Measurements from ENCODE around the gene ZNF836. TPM values are rescaled to one million over a fixed set of nuclear protein-coding genes. Genes with fewer than 3 reads are reported as not detected.

Gene ZNF836
- 22.4 TPM for total RNA-seq
- 10 to 100 TPM in 1 of 4 donors, 1 to 10 TPM in 3; 3.0 to 10.2 (median 8.3) TPM for polyA plus RNA-seq

DNA sequence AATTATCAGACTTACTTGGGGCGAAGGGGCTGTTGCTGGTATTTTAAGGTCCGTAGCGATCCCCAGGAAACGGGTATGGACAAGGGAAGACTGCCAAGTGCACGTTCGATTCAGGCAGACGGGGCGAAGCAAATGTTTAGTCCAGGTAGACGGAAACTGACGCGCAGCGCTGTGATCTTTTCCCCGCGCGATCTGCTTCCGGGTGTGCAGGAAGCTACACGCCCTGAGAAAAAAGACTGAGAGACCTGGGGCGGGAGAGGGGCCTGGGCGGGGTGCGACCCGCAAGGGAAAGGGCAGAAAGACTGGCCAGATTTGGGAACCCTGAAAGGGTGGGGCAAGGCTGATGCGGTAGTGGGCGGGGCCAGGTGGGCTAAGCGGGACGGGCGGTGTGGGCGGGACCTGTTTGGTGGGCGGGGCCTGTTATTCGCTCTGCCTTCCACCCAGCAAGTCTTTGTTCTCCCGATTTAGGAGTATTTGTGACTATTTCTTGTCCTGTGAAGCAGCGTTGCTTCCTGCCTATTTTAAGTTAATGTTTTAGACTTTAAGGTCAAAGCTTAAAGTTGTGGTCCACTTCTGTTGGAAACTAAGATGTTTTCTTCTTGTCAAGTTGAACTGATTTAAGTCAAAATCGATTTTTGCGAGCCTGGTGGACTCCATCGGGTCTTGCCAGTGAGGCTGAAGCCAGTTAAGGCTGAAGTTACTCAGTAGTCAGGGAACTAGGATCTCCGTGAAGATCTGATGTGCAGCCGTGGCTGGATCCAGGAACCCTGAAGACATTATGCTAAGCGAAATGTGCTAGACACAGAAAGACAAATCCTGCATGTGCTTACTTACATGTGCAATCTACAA lies at the start of gene ZNF836:
Gene ZNF836, minus strand, starts transcription at position 301 of the 849 bp plus-strand sequence. CDS start 3,549 bp downstream, outside the sequence.
- Histone ChIP-seq H3K4me1 (ENCODE audit: control insufficient read depth, insufficient read depth, low read length, poor library complexity, severe bottlenecking) (peaks cover 20% of the 10 kb centered on the region), H3K36me3 (ENCODE audit: control insufficient read depth, insufficient read depth, low read length) (peaks cover 27% of the 10 kb centered on the region), H3K4me3 (ENCODE audit: low read depth, low read length) (peak within 1 kb of the TSS; percentile 97), H3K27ac (ENCODE audit: insufficient read depth, low read length, poor library complexity, severe bottlenecking) (peak within 1 kb of the TSS; percentile 88), H3K27me3 (ENCODE audit: control insufficient read depth, insufficient read depth, low read length) (no peaks in the 10 kb centered on the region), H3K9me3 (ENCODE audit: control insufficient read depth in 2 of 2, low read length in 2 of 2) (peaks cover 5 to 9% of the 10 kb centered on the region in 2 experiments)
- Mint-ChIP-seq H3K4me1 (peaks cover 12 to 45% (median 23%) of the 10 kb centered on the region in 4 donors), H3K27ac (peak within 1 kb of the TSS; percentile 95 to 98 (median 97)), H3K36me3 (peaks cover 34% of the 10 kb centered on the region), H3K9me3 (peaks cover 0 to 16% (median 4%) of the 10 kb centered on the region in 7 donors), H3K4me3 (peak within 1 kb of the TSS; percentile 91 to 96 (median 94)), H3K27me3 (no peaks in the 10 kb centered on the region)
- peak; percentile 93 to 94 for ATAC-seq (ENCODE audit: low read depth in 2 of 2)
- DNase-seq: peak; percentile 87 to 95 (median 89)

DNA sequence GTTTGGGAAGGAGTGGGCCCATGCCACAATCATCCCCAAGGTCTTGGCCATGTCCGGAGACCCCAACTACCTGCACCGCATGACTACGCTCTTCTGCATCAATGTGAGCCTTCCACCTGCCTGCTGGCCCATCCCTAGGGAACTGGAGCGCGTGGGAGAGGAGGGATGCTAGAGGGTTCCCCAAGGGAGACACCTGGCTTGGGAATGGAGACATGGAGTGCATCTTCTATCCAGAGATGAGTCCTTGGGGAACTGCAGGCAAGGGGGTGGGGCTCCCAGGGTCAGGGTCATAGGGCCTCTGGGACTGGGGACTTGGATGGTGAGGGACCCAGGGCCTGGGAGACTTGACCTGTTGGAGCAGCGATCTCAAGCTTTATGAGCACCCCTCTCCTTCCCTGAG lies 49.6 kb upstream of the ZNF836 start:
- H3K4me1 Mint-ChIP-seq: peaks cover 0 to 10% (median 0%) of the 10 kb centered on the region in 4 donors
- Histone ChIP-seq H3K4me1 (ENCODE audit: control insufficient read depth, insufficient read depth, low read length, poor library complexity, severe bottlenecking) (no peaks in the 10 kb centered on the region), H3K4me3 (ENCODE audit: low read depth, low read length) (no peak overlapping the region), H3K9me3 (ENCODE audit: control insufficient read depth in 2 of 2, low read length in 2 of 2) (no peaks in the 10 kb centered on the region), H3K27ac (ENCODE audit: insufficient read depth, low read length, poor library complexity, severe bottlenecking) (no peak overlapping the region), H3K36me3 (ENCODE audit: control insufficient read depth, insufficient read depth, low read length) (peaks cover 96% of the 10 kb centered on the region), H3K27me3 (ENCODE audit: control insufficient read depth, insufficient read depth, low read length) (no peaks in the 10 kb centered on the region)
- ATAC-seq (ENCODE audit: low read depth in 2 of 2) (no peak), DNase-seq (no peak)
- no peaks in the 10 kb centered on the region for H3K9me3 Mint-ChIP-seq
- no peaks in the 10 kb centered on the region for H3K27me3 Mint-ChIP-seq
- peaks cover 64% of the 10 kb centered on the region for H3K36me3 Mint-ChIP-seq
- H3K4me3 Mint-ChIP-seq: no peak overlapping the region
- H3K27ac Mint-ChIP-seq: peak overlapping the region in 1 of 3 donors; percentile 63

DNA sequence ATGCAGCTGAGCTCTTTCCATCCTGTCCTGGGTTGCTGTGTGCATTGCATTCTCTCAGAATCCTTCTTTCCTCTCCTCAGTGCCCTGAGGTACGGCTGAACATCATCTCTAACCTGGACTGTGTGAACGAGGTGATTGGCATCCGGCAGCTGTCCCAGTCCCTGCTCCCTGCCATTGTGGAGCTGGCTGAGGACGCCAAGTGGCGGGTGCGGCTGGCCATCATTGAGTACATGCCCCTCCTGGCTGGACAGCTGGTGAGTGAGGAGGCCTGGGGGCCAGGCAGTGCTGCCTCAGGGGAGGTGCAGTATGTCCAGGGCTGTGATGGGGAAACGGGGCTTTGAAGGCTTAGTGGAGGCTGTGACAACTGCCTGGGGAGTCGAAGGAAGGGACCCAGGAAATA lies 48.2 kb upstream of the ZNF836 start:
- Histone ChIP-seq H3K4me1 (ENCODE audit: control insufficient read depth, insufficient read depth, low read length, poor library complexity, severe bottlenecking) (no peaks in the 10 kb centered on the region), H3K27me3 (ENCODE audit: control insufficient read depth, insufficient read depth, low read length) (no peaks in the 10 kb centered on the region), H3K4me3 (ENCODE audit: low read depth, low read length) (no peak overlapping the region), H3K9me3 (ENCODE audit: control insufficient read depth in 2 of 2, low read length in 2 of 2) (no peaks in the 10 kb centered on the region), H3K27ac (ENCODE audit: insufficient read depth, low read length, poor library complexity, severe bottlenecking) (no peak overlapping the region), H3K36me3 (ENCODE audit: control insufficient read depth, insufficient read depth, low read length) (peaks cover 98% of the 10 kb centered on the region)
- Mint-ChIP-seq H3K9me3 (no peaks in the 10 kb centered on the region), H3K36me3 (peaks cover 56% of the 10 kb centered on the region), H3K4me3 (no peak overlapping the region), H3K27me3 (no peaks in the 10 kb centered on the region), H3K4me1 (peaks cover 0 to 10% (median 0%) of the 10 kb centered on the region in 4 donors), H3K27ac (no peak overlapping the region)
- ATAC-seq (ENCODE audit: low read depth in 2 of 2) (no peak), DNase-seq (no peak)

DNA sequence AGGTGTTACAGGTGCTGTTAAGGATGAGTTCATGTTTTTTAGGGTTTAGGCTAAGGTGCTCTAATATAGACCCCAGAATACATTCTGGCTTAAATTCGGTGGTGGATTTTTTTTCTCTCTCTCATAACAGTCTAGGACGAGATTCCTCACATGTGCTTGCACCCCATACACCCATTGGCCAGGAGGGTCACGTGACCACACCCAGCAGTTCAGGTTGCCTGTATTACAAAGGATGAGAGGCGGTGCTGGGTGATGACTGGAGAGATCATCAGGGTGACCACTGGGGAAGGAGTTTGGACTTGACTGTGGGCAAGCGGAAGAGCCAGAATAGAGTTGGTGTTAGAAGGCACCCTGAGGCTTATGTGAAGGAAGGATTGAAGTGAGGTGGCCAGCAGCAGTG lies 46.2 kb upstream of the ZNF836 start:
- no peak for DNase-seq
- no peak for ATAC-seq (ENCODE audit: low read depth in 2 of 2)
- peaks cover 56% of the 10 kb centered on the region for H3K36me3 Mint-ChIP-seq
- Histone ChIP-seq H3K27me3 (ENCODE audit: control insufficient read depth, insufficient read depth, low read length) (no peaks in the 10 kb centered on the region), H3K27ac (ENCODE audit: insufficient read depth, low read length, poor library complexity, severe bottlenecking) (no peak overlapping the region), H3K36me3 (ENCODE audit: control insufficient read depth, insufficient read depth, low read length) (peaks cover 99% of the 10 kb centered on the region), H3K4me1 (ENCODE audit: control insufficient read depth, insufficient read depth, low read length, poor library complexity, severe bottlenecking) (no peaks in the 10 kb centered on the region), H3K9me3 (ENCODE audit: control insufficient read depth in 2 of 2, low read length in 2 of 2) (no peaks in the 10 kb centered on the region), H3K4me3 (ENCODE audit: low read depth, low read length) (no peak overlapping the region)
- H3K27me3 Mint-ChIP-seq: no peaks in the 10 kb centered on the region
- H3K27ac Mint-ChIP-seq: no peak overlapping the region
- H3K4me1 Mint-ChIP-seq: peaks cover 0 to 8% (median 0%) of the 10 kb centered on the region in 4 donors
- H3K9me3 Mint-ChIP-seq: no peaks in the 10 kb centered on the region
- no peak overlapping the region for H3K4me3 Mint-ChIP-seq

DNA sequence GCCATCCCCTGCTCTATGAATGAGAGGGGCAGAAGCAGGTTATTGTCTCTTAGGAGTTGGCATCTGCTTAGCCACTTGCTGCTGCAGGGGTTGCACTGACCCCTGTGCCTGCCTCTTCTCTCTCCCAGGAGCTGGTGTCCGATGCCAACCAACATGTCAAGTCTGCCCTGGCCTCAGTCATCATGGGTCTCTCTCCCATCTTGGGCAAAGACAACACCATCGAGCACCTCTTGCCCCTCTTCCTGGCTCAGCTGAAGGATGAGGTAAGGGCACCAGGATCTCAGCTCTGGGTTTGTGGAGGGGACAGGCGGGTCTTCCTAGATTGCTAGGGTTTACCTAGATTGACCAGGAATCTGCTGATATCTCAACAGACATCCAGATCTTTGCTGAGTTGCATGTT lies 45.0 kb upstream of the ZNF836 start:
- Histone ChIP-seq H3K4me1 (ENCODE audit: control insufficient read depth, insufficient read depth, low read length, poor library complexity, severe bottlenecking) (no peaks in the 10 kb centered on the region), H3K27ac (ENCODE audit: insufficient read depth, low read length, poor library complexity, severe bottlenecking) (no peak overlapping the region), H3K9me3 (ENCODE audit: control insufficient read depth in 2 of 2, low read length in 2 of 2) (no peaks in the 10 kb centered on the region), H3K36me3 (ENCODE audit: control insufficient read depth, insufficient read depth, low read length) (peaks cover 98% of the 10 kb centered on the region), H3K4me3 (ENCODE audit: low read depth, low read length) (no peak overlapping the region), H3K27me3 (ENCODE audit: control insufficient read depth, insufficient read depth, low read length) (no peaks in the 10 kb centered on the region)
- Mint-ChIP-seq H3K36me3 (peaks cover 62% of the 10 kb centered on the region), H3K27me3 (no peaks in the 10 kb centered on the region), H3K27ac (no peak overlapping the region), H3K4me1 (peaks cover 0 to 7% (median 0%) of the 10 kb centered on the region in 4 donors), H3K4me3 (no peak overlapping the region), H3K9me3 (no peaks in the 10 kb centered on the region)
- ATAC-seq (ENCODE audit: low read depth in 2 of 2) (no peak), DNase-seq (no peak)

DNA sequence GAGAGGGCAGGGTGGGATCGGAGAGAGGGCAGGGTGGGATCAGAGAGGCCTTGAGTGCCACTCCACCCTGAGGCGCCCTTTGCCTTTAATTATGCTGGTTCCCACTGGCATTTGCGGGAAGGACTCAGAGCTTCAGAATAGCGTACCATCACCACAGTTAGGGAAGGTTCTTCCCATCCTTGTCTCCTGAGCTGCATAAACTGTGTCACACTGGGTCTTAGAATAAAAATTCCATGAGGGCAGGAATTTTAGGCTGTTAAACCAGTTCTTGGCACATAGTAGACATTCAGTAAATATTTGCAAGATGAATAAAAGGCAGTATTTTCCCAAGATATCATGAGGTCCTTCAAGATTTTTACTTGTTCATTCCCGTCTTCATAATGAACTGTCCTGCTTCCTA lies 42.8 kb upstream of the ZNF836 start:
- H3K36me3 Mint-ChIP-seq: peaks cover 54% of the 10 kb centered on the region
- Histone ChIP-seq H3K27ac (ENCODE audit: insufficient read depth, low read length, poor library complexity, severe bottlenecking) (no peak overlapping the region), H3K27me3 (ENCODE audit: control insufficient read depth, insufficient read depth, low read length) (no peaks in the 10 kb centered on the region), H3K36me3 (ENCODE audit: control insufficient read depth, insufficient read depth, low read length) (peaks cover 96% of the 10 kb centered on the region), H3K4me1 (ENCODE audit: control insufficient read depth, insufficient read depth, low read length, poor library complexity, severe bottlenecking) (no peaks in the 10 kb centered on the region), H3K4me3 (ENCODE audit: low read depth, low read length) (no peak overlapping the region), H3K9me3 (ENCODE audit: control insufficient read depth in 2 of 2, low read length in 2 of 2) (no peaks in the 10 kb centered on the region)
- H3K27ac Mint-ChIP-seq: peak overlapping the region in 1 of 3 donors; percentile 16
- DNase-seq (no peak), ATAC-seq (ENCODE audit: low read depth in 2 of 2) (no peak)
- H3K4me1 Mint-ChIP-seq: peaks cover 0 to 6% (median 3%) of the 10 kb centered on the region in 4 donors
- H3K27me3 Mint-ChIP-seq: no peaks in the 10 kb centered on the region
- no peak overlapping the region for H3K4me3 Mint-ChIP-seq
- H3K9me3 Mint-ChIP-seq: no peaks in the 10 kb centered on the region

DNA sequence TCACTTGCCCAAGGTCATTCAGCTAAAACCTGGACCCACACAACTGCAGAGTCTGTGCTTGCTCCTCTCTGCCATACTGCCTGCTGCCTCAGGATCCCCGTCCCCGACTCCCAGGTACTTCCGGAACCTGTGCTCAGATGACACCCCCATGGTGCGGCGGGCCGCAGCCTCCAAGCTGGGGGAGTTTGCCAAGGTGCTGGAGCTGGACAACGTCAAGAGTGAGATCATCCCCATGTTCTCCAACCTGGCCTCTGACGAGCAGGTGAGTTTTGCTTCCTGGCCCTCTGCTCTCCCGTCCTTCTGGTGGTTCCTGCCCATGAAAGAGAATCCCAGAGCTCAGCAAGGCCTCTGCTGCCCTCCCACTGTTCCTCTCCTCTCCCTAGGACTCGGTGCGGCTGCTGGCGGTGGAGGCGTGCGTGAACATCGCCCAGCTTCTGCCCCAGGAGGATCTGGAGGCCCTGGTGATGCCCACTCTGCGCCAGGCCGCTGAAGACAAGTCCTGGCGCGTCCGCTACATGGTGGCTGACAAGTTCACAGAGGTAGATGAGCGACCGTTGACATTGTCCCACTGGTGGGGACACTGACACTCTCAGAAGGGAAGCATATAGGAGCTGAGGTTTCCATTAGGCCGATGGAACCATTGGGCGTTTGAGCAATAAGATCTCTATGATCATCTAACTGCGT lies 41.3 kb upstream of the ZNF836 start:
- H3K9me3 ChIP-seq (ENCODE audit: control insufficient read depth in 2 of 2, low read length in 2 of 2): no peaks in the 10 kb centered on the region
- Mint-ChIP-seq H3K27ac (peak overlapping the region in 1 of 3 donors; percentile 53), H3K36me3 (peaks cover 45% of the 10 kb centered on the region), H3K4me3 (no peak overlapping the region), H3K4me1 (peaks cover 0 to 14% (median 1%) of the 10 kb centered on the region in 4 donors), H3K27me3 (no peaks in the 10 kb centered on the region), H3K9me3 (no peaks in the 10 kb centered on the region)
- no peaks in the 10 kb centered on the region for H3K4me1 ChIP-seq (ENCODE audit: control insufficient read depth, insufficient read depth, low read length, poor library complexity, severe bottlenecking)
- peaks cover 92% of the 10 kb centered on the region for H3K36me3 ChIP-seq (ENCODE audit: control insufficient read depth, insufficient read depth, low read length)
- no peaks in the 10 kb centered on the region for H3K27me3 ChIP-seq (ENCODE audit: control insufficient read depth, insufficient read depth, low read length)
- H3K4me3 ChIP-seq (ENCODE audit: low read depth, low read length): no peak overlapping the region
- DNase-seq (no peak), ATAC-seq (ENCODE audit: low read depth in 2 of 2) (no peak)
- H3K27ac ChIP-seq (ENCODE audit: insufficient read depth, low read length, poor library complexity, severe bottlenecking): no peak overlapping the region

All from CD4-positive, CD25-positive, alpha-beta regulatory T cell (primary cell).